GM23338 (cell line): ENCODE results near the gene SBDS. TPM values are rescaled to one million over a fixed set of nuclear protein-coding genes. Genes with fewer than 3 reads are reported as not detected.
"Not testable (repeated sequence)": the region's sequence is repeated elsewhere in the genome, so short reads cannot be mapped to it uniquely, and the experiment has no call there.

Source experiments
- ATAC-seq: fragments of 200-7000 bp; cut with Tn5 transposase; 3 replicates; pipeline ENCODE4 v1.9.1; 2020
- DNase-seq: peaks from one replicate; pipeline ENCODE4 v3.0.0-alpha.2; 2015; ENCODE audit warnings: low spot score
- H2AFZ ChIP-seq: fragments of 200-600 bp; sonication (generic); 2 replicates; pipeline ENCODE4 v1.8.0; 2016; ENCODE audit warnings: antibody characterized with exemption, mild to moderate bottlenecking, moderate library complexity
- H3F3A ChIP-seq: fragments of 200-600 bp; sonication (generic); replicated peaks from 2 replicates; pipeline ENCODE4 v1.8.0; 2017; ENCODE audit warnings: antibody characterized with exemption, mixed run types, low read depth
- H3K27ac ChIP-seq: fragments of 200-600 bp; sonication (generic); 2 replicates; pipeline ENCODE4 v1.6.1; 2016; ENCODE audit warnings: low read depth
- H3K27me3 ChIP-seq: fragments of 200-600 bp; sonication (generic); 2 replicates; pipeline ENCODE4 v1.8.0; 2016; ENCODE audit warnings: mild to moderate bottlenecking, mixed run types, moderate library complexity; ENCODE audit not compliant: insufficient read depth
- H3K36me3 ChIP-seq: fragments of 200-600 bp; sonication (generic); 2 replicates; pipeline ENCODE4 v1.8.0; 2016; ENCODE audit warnings: mild to moderate bottlenecking; ENCODE audit not compliant: insufficient read depth
- H3K4me1 ChIP-seq: fragments of 200-600 bp; sonication (generic); 2 replicates; pipeline ENCODE4 v1.8.0; 2016; ENCODE audit warnings: mild to moderate bottlenecking, moderate library complexity; ENCODE audit not compliant: insufficient read depth
- H3K4me2 ChIP-seq: fragments of 200-600 bp; sonication (generic); 2 replicates; pipeline ENCODE4 v1.7.1; 2017; ENCODE audit warnings: mixed run types
- H3K4me3 ChIP-seq: fragments of 200-600 bp; sonication (generic); 2 replicates; pipeline ENCODE4 v1.6.1; 2016; ENCODE audit warnings: mixed run types
- H3K79me2 ChIP-seq: fragments of 200-600 bp; sonication (generic); replicated peaks from 2 replicates; pipeline ENCODE4 v1.8.0; 2017; ENCODE audit warnings: mild to moderate bottlenecking; ENCODE audit not compliant: insufficient read depth
- H3K9me2 ChIP-seq: fragments of 200-600 bp; sonication (generic); 2 replicates; pipeline ENCODE4 v1.8.0; 2017; ENCODE audit not compliant: insufficient read depth
- H4K20me1 ChIP-seq: fragments of 200-600 bp; sonication (generic); replicated peaks from 2 replicates; pipeline ENCODE4 v1.8.0; 2017; ENCODE audit warnings: mild to moderate bottlenecking; ENCODE audit not compliant: insufficient read depth
- H3K27ac Mint-ChIP-seq: 2 replicates; pipeline ENCODE4 v1.8.0; 2020; ENCODE audit warnings: inconsistent platforms, mild to moderate bottlenecking, moderate library complexity, mixed read lengths
- H3K27me3 Mint-ChIP-seq: 3 replicates; pipeline ENCODE4 v1.8.0; 2022; ENCODE audit warnings: low read depth, mild to moderate bottlenecking, moderate library complexity, mixed read lengths, inconsistent platforms; ENCODE audit not compliant: insufficient read depth, poor library complexity
- H3K36me3 Mint-ChIP-seq: 3 replicates; pipeline ENCODE4 v1.8.0; 2021; ENCODE audit warnings: low read depth, mild to moderate bottlenecking, inconsistent platforms, moderate library complexity, mixed read lengths
- H3K4me1 Mint-ChIP-seq: 3 replicates; pipeline ENCODE4 v1.8.0; 2020; ENCODE audit warnings: mild to moderate bottlenecking, inconsistent platforms, mixed read lengths
- H3K4me3 Mint-ChIP-seq: 3 replicates; pipeline ENCODE4 v1.8.0; 2021; ENCODE audit warnings: moderate library complexity, mild to moderate bottlenecking, inconsistent platforms, mixed read lengths
- H3K9me3 Mint-ChIP-seq: 3 replicates; pipeline ENCODE4 v1.8.0; 2020; ENCODE audit warnings: moderate library complexity, mild to moderate bottlenecking, inconsistent platforms, mixed read lengths
- CREB1 ChIP-seq: fragments of 250-450 bp; sonication (Bioruptor Pico); IDR thresholded peaks from 2 replicates; pipeline ENCODE4 v1.5.0; 2020; ENCODE audit warnings: low read depth, mild to moderate bottlenecking, moderate library complexity
- CTCF ChIP-seq, 2 experiments: fragments of 200-600 bp in 1 of 2; sonication (generic) in 1 of 2; conservative IDR thresholded peaks; 2 replicates each; pipeline versions ENCODE4 v1.5.1 to v1.6.1; 2016 to 2017; ENCODE audit warnings: antibody characterized with exemption in 2 of 2, low read depth in 2 of 2, mild to moderate bottlenecking in 2 of 2, moderate library complexity in 1 of 2
- ETS1 ChIP-seq: IDR thresholded peaks from 2 replicates; pipeline ENCODE4 v1.6.1; 2016; ENCODE audit warnings: antibody characterized with exemption
- JUNB ChIP-seq: IDR thresholded peaks from one replicate; pipeline ENCODE4 v1.6.1; 2016; ENCODE audit warnings: antibody characterized with exemption; ENCODE audit not compliant: unreplicated experiment
- NANOG ChIP-seq: IDR thresholded peaks from 2 replicates; pipeline ENCODE4 v1.6.1; 2016; ENCODE audit warnings: antibody characterized with exemption, borderline replicate concordance
- POLR2AphosphoS5 ChIP-seq: IDR thresholded peaks from 2 replicates; pipeline ENCODE4 v1.6.1; 2016; ENCODE audit warnings: antibody characterized with exemption, low read depth
- REST ChIP-seq: IDR thresholded peaks from one replicate; pipeline ENCODE4 v1.6.1; 2018; ENCODE audit warnings: antibody characterized with exemption; ENCODE audit not compliant: unreplicated experiment
- polyA plus RNA-seq: library from polyadenylated mRNA; unstranded; fragments of >200 nt; fragmentation: Nextera tagmentation; extraction: Ambion mirVana; gene quantifications from 2 replicates; pipeline ENCODE4 v1.2.1, GENCODE V29; 2016
- total RNA-seq: library from RNA; depleted of rRNA; stranded (reverse); fragments of >200 nt; shearing (Covaris generic); gene quantifications from 2 replicates; pipeline ENCODE4 v1.2.3, GENCODE V29; 2014

The SBDS gene
- total and polyA plus RNA-seq, 2 experiments from 2014 or later: 20.5 to 34.4 TPM

GRCh38 chr7:67040832-67041231 lies 45.4 kb upstream of the SBDS start:
- not testable (repeated sequence) for H3F3A ChIP-seq

GRCh38 chr7:67036432-67037395 lies 41.3 kb upstream of the SBDS start:
- not testable (repeated sequence) for H4K20me1 ChIP-seq, H3F3A ChIP-seq

More at GRCh38 chr7:67040832-67041231, 45.4 kb upstream of the SBDS start:
- not testable (repeated sequence) for H3K4me2 ChIP-seq, H3K36me3 Mint-ChIP-seq, H3K4me3 ChIP-seq, H3K27me3 Mint-ChIP-seq, H3K9me3 Mint-ChIP-seq, H3K27me3 ChIP-seq, ATAC-seq, H3K36me3 ChIP-seq, H2AFZ ChIP-seq, H3K27ac ChIP-seq, DNase-seq, H3K79me2 ChIP-seq, H3K4me1 ChIP-seq, H3K9me2 ChIP-seq, H3K27ac Mint-ChIP-seq, H3K4me3 Mint-ChIP-seq, H4K20me1 ChIP-seq, H3K4me1 Mint-ChIP-seq
- peak in 1 of 2 experiments; percentile 61; a peak in 2 of 4 replicates for TF ChIP-seq CTCF (conservative IDR thresholded peaks at IDR 0.05; ENCODE audit: low read depth in 2 of 2)

GRCh38 chr7:67033251-67033650 lies 37.9 kb upstream of the SBDS start:
- Mint-ChIP-seq H3K4me3 (no peak overlapping the region), H3K27me3 (no peaks in the 10 kb centered on the region), H3K4me1 (no peaks in the 10 kb centered on the region), H3K36me3 (peaks cover 47% of the 10 kb centered on the region), H3K27ac (no peak overlapping the region), H3K9me3 (peaks cover 14% of the 10 kb centered on the region)
- no peak for ATAC-seq
- H3K4me3 ChIP-seq: no peak overlapping the region
- no peaks in the 10 kb centered on the region for H3F3A ChIP-seq
- H3K27ac ChIP-seq: no peak overlapping the region
- no peak overlapping the region for H3K4me2 ChIP-seq
- no peaks in the 10 kb centered on the region for H4K20me1 ChIP-seq
- DNase-seq: no peak
- H3K36me3 ChIP-seq: peaks cover 11% of the 10 kb centered on the region
- H3K27me3 ChIP-seq: no peaks in the 10 kb centered on the region
- H3K79me2 ChIP-seq: no peaks in the 10 kb centered on the region
- no peaks in the 10 kb centered on the region for H3K9me2 ChIP-seq
- H3K4me1 ChIP-seq: no peaks in the 10 kb centered on the region
- no peak overlapping the region for H2AFZ ChIP-seq
- TF ChIP-seq ETS1 (no peak), NANOG (no peak), POLR2AphosphoS5 (no peak), REST (no peak), CREB1 (CRISPR knock-in tag) (no peak), JUNB (no peak), CTCF (conservative IDR thresholded peaks at IDR 0.05; ENCODE audit: low read depth in 2 of 2) (no peak)

More at GRCh38 chr7:67036432-67037395, 41.3 kb upstream of the SBDS start:
- peaks cover 23% of the 10 kb centered on the region for H3K36me3 Mint-ChIP-seq
- not testable (repeated sequence) for H3K79me2 ChIP-seq, H3K9me3 Mint-ChIP-seq, H3K36me3 ChIP-seq, H3K27ac Mint-ChIP-seq, ATAC-seq, H2AFZ ChIP-seq, H3K27me3 Mint-ChIP-seq, DNase-seq, H3K27ac ChIP-seq, H3K4me3 Mint-ChIP-seq, H3K4me2 ChIP-seq, H3K4me1 ChIP-seq, H3K9me2 ChIP-seq, H3K4me1 Mint-ChIP-seq, H3K27me3 ChIP-seq, H3K4me3 ChIP-seq
